Measurements from ENCODE around the gene CD207. TPM values are rescaled to one million over a fixed set of nuclear protein-coding genes. Genes with fewer than 3 reads are reported as not detected.

CD207 gene
- total and polyA plus RNA-seq, 7 donors: 0.06 to 0.71 (median 0.27) TPM; not detected in 4

DNA sequence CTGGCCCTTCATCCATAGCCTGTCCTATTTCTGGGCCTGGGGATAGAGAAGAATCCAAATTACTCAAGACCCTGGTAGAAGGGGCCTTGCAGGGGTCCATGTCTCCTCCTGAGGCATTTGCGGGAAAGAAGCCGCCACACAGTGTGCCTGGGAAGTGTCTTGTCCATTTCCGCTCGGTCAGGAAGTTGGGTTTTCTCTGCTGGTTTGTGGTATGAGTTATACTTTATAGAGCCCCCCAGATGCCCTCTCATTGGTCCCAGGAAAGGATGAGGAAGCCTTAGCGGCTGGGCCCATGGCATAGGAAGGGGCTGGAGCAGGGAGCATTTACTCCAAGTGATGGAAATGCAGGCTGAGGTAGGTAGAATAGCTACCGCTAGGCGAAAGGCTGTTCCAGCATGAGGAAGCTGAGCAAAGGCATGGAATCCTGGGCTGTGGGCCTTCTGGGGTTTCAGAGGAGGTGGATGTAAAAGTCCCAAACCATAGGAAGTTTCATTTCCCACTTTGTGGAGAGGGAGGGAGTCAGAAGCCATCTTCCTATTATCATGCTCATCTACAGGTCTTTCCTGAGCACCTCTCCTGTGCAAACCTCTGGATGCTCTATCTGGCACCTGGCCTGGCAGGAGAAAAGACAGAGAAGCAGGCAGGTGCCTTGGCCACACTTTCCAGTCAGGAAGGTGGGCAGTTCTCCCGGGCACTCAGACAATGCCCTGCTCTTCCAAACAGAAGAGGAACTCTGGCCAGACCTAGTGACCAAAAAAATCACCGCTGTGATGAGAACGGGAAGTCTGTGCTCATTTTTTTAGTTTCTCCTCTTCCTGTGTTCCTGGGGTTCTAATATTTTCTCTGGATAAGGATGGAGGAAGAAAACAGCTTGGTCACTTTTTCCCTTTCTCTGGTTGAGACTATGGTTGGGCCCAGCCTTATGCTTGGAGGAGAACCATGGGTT, 2.6 kb upstream of the CD207 start:
- no peak for DNase-seq
- H3K36me3 ChIP-seq: no peaks in the 10 kb centered on the region
- no peak overlapping the region for H3K27ac ChIP-seq
- intact Hi-C loops (cut with DNase I): no loop called here
- H3K9me3 ChIP-seq: no peaks in the 10 kb centered on the region
- no peak for TF ChIP-seq EP300 (IDR thresholded peaks at IDR 0.05)
- TF ChIP-seq POLR2AphosphoS5 (IDR thresholded peaks at IDR 0.05): no peak
- TF ChIP-seq POLR2A (IDR thresholded peaks at IDR 0.05): no peak
- TF ChIP-seq, protein P1, sequence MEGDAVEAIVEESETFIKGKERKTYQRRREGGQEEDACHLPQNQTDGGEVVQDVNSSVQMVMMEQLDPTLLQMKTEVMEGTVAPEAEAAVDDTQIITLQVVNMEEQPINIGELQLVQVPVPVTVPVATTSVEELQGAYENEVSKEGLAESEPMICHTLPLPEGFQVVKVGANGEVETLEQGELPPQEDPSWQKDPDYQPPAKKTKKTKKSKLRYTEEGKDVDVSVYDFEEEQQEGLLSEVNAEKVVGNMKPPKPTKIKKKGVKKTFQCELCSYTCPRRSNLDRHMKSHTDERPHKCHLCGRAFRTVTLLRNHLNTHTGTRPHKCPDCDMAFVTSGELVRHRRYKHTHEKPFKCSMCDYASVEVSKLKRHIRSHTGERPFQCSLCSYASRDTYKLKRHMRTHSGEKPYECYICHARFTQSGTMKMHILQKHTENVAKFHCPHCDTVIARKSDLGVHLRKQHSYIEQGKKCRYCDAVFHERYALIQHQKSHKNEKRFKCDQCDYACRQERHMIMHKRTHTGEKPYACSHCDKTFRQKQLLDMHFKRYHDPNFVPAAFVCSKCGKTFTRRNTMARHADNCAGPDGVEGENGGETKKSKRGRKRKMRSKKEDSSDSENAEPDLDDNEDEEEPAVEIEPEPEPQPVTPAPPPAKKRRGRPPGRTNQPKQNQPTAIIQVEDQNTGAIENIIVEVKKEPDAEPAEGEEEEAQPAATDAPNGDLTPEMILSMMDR (IDR thresholded peaks at IDR 0.05): no peak
- 83 to 84% methylated on average over 10 of the region's 10 CpGs for WGBS, 2 donors
- H3K4me1 ChIP-seq: no peaks in the 10 kb centered on the region
- H3K4me3 ChIP-seq: no peak overlapping the region
- H3K27me3 ChIP-seq: peaks cover 0 to 8% (median 0%) of the 10 kb centered on the region in 3 donors

DNA sequence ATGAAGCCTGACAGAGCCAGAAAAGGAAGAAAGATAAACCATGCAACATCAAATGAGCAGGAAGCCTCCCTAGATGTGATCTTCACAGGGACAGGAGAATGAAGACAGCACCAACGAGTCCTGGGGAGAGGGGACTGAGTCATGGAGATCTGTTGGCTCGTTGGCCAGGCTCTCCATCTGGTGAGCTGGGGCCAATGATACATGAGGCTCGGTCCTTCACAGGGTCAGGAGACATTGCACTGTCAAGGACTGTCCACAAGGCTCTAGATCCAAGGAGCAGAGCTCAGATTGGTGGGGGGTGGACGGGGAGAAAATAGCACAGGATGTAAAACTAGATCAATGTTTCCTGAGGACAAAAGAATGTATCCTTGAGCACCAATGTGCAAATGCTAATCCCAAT, 735 bp downstream of the CD207 start:
- no peak for DNase-seq
- intact Hi-C loops (cut with DNase I): no loop called here
- 57 to 68% methylated on average over 4 of the region's 4 CpGs for WGBS, 2 donors

DNA sequence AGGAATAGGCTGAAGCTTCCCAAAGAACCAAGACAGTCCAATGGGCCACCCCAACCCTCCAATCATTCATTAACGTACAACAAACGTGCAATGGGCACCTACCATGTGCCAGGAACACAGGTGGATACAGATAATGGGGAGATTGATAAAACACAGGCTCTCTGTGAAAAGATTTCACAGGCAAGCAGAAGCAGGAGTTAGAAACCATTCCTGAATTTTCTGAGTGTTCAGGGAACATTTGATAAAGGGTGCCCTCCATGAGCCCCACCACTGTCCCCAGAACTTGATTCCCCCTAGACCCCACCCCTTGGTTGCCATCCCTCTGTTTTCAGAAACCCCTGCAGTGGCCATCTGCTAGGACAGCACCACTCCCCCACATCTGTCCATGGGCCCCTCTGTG, 1.5 kb downstream of the CD207 start:
- DNase-seq: no peak
- Histone ChIP-seq H3K4me3 (no peak overlapping the region), H3K36me3 (no peaks in the 10 kb centered on the region), H3K27ac (no peak overlapping the region), H3K9me3 (no peaks in the 10 kb centered on the region), H3K4me1 (no peaks in the 10 kb centered on the region), H3K27me3 (peaks cover 0 to 3% (median 0%) of the 10 kb centered on the region in 3 donors)
- intact Hi-C loops (cut with DNase I): no loop called here
- 80 to 85% methylated on average over 2 of the region's 2 CpGs for WGBS, 2 donors
- TF ChIP-seq POLR2AphosphoS5 (IDR thresholded peaks at IDR 0.05): no peak
- no peak for TF ChIP-seq EP300 (IDR thresholded peaks at IDR 0.05)
- TF ChIP-seq POLR2A (IDR thresholded peaks at IDR 0.05): no peak
- TF ChIP-seq, protein P1 (IDR thresholded peaks at IDR 0.05): no peak

More for the DNA sequence above, 735 bp downstream of the CD207 start:
- Histone ChIP-seq H3K27ac (no peak overlapping the region), H3K27me3 (no peaks in the 10 kb centered on the region), H3K36me3 (no peaks in the 10 kb centered on the region), H3K4me1 (no peaks in the 10 kb centered on the region), H3K4me3 (no peak overlapping the region), H3K9me3 (no peaks in the 10 kb centered on the region)
- no peak for TF ChIP-seq POLR2A (IDR thresholded peaks at IDR 0.05)
- TF ChIP-seq, protein P1 (IDR thresholded peaks at IDR 0.05): no peak
- no peak for TF ChIP-seq POLR2AphosphoS5 (IDR thresholded peaks at IDR 0.05)
- TF ChIP-seq EP300 (IDR thresholded peaks at IDR 0.05): no peak

DNA sequence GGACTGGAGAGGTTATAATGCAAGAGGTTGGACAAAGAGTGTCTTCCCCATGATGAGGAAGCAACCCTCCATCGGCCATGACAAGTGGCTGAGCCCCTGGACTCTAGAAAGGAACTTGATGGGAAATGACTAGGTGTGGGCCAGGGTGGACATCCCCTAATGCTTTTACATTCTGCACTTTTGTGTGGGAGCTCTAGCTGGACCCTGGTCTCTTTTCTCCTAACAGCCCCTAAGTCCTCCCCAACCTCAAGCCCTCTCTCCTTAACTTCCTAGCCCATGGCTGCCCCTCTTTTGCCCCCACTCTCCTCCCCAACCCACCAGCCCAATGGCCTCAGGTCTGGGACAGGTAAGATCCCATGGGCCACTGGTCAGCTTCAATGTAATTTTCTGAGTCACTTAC, 2.4 kb downstream of the CD207 start:
- H3K36me3 ChIP-seq: no peaks in the 10 kb centered on the region
- TF ChIP-seq EP300 (IDR thresholded peaks at IDR 0.05) (no peak), POLR2AphosphoS5 (IDR thresholded peaks at IDR 0.05) (no peak), POLR2A (IDR thresholded peaks at IDR 0.05) (no peak)
- TF ChIP-seq, protein P1 (IDR thresholded peaks at IDR 0.05): no peak
- H3K4me1 ChIP-seq: no peaks in the 10 kb centered on the region
- no peak overlapping the region for H3K4me3 ChIP-seq
- no peak overlapping the region for H3K27ac ChIP-seq
- H3K27me3 ChIP-seq: peaks cover 0 to 3% (median 0%) of the 10 kb centered on the region in 3 donors
- DNase-seq: no peak
- 51 to 75% methylated on average over 1 of the region's 1 CpG for WGBS, 2 donors
- intact Hi-C loops (cut with DNase I): no loop called here
- H3K9me3 ChIP-seq: no peaks in the 10 kb centered on the region

Data from sigmoid colon (tissue), 7 donors.